Measurements from ENCODE around the gene RRP7A. TPM values are rescaled to one million over a fixed set of nuclear protein-coding genes. Genes with fewer than 3 reads are reported as not detected.
"Not testable (repeated sequence)": the region's sequence is repeated elsewhere in the genome, so short reads cannot be mapped to it uniquely, and the experiment has no call there.

Gene RRP7A
- total and polyA plus RNA-seq, 2 donors (not counting 1 experiment from before 2014, with no cell fraction given) = 18.3 to 98.5 TPM

GRCh38 chr22:42489000-42489399, 30.6 kb downstream of the RRP7A start:
- no peak for ATAC-seq (ENCODE audit: low read depth)
- Mint-ChIP-seq H3K9me3 (ENCODE audit: insufficient read depth) (no peaks in the 10 kb centered on the region), H3K27me3 (peaks cover 14% of the 10 kb centered on the region), H3K4me3 (no peak overlapping the region), H3K27ac (no peak overlapping the region), H3K4me1 (no peaks in the 10 kb centered on the region)
- Histone ChIP-seq H3K79me2 (ENCODE audit: control insufficient read depth, insufficient read depth, low read length) (no peaks in the 10 kb centered on the region), H4K20me1 (ENCODE audit: control insufficient read depth, insufficient read depth, low read length, poor library complexity, severe bottlenecking) (no peaks in the 10 kb centered on the region), H3K36me3 (replicated peaks in 1 of 2; ENCODE audit: control extremely low read depth in 1 of 2, control insufficient read depth in 1 of 2, extremely low read depth in 1 of 2, insufficient read depth in 2 of 2, low read length in 1 of 2) (no peaks in the 10 kb centered on the region), H3K27ac (ENCODE audit: low read length in 2 of 2) (no peak overlapping the region), H3K27me3 (replicated peaks in 1 of 4; ENCODE audit: control extremely low read depth in 1 of 4, control insufficient read depth in 3 of 4, insufficient read depth in 4 of 4, low read length in 3 of 4) (peaks cover 0 to 13% (median 3%) of the 10 kb centered on the region in 4 experiments), H3K9ac (ENCODE audit: low read length) (no peak overlapping the region), H3K4me1 (ENCODE audit: control insufficient read depth in 2 of 2, insufficient read depth in 2 of 2, low read length in 2 of 2) (no peaks in the 10 kb centered on the region), H3K4me3 (ENCODE audit: control extremely low read depth in 1 of 5, extremely low read depth in 1 of 5, insufficient read depth in 1 of 5, low read depth in 2 of 5, low read length in 4 of 5) (no peak overlapping the region), H3K4me2 (replicated peaks; ENCODE audit: low read depth, low read length, poor library complexity, severe bottlenecking) (no peak overlapping the region), H3K9me3 (ENCODE audit: control extremely low read depth in 1 of 3, control insufficient read depth in 2 of 3, insufficient read depth in 1 of 3, low read length in 2 of 3) (peaks cover 0 to 3% (median 0%) of the 10 kb centered on the region in 3 donors), H2AFZ (ENCODE audit: insufficient read depth, low read depth, low read length, poor library complexity, severe bottlenecking) (no peak overlapping the region)
- TF ChIP-seq CTCF (IDR thresholded peaks at IDR 0.05) (no peak), EZH2 (IDR thresholded peaks at IDR 0.05; ENCODE audit: borderline replicate concordance, insufficient read depth, low read depth, low read length, poor library complexity, severe bottlenecking) (no peak)
- CTCF ChIA-PET = no interaction called here
- DNase-seq = no peak
- intact Hi-C loops (cut with micrococcal nuclease) = no loop called here
- WGBS (ENCODE audit: insufficient coverage) = 87% methylated on average over 2 of the region's 10 CpGs
- POLR2A ChIA-PET = no interaction called here

GRCh38 chr22:42484506-42484905, 35.1 kb downstream of the RRP7A start:
- Histone ChIP-seq H3K4me2 (replicated peaks; ENCODE audit: low read depth, low read length, poor library complexity, severe bottlenecking) (no peak overlapping the region), H3K9me3 (ENCODE audit: control extremely low read depth in 1 of 3, control insufficient read depth in 2 of 3, insufficient read depth in 1 of 3, low read length in 2 of 3) (no peaks in the 10 kb centered on the region), H3K4me1 (ENCODE audit: control insufficient read depth in 2 of 2, insufficient read depth in 2 of 2, low read length in 2 of 2) (peaks cover 0 to under 1% of the 10 kb centered on the region in 2 donors), H3K79me2 (ENCODE audit: control insufficient read depth, insufficient read depth, low read length) (no peaks in the 10 kb centered on the region), H4K20me1 (ENCODE audit: control insufficient read depth, insufficient read depth, low read length, poor library complexity, severe bottlenecking) (no peaks in the 10 kb centered on the region), H3K9ac (ENCODE audit: low read length) (no peak overlapping the region), H3K27me3 (replicated peaks in 1 of 4; ENCODE audit: control extremely low read depth in 1 of 4, control insufficient read depth in 3 of 4, insufficient read depth in 4 of 4, low read length in 3 of 4) (peaks cover 0 to 5% (median 3%) of the 10 kb centered on the region in 4 experiments), H3K36me3 (replicated peaks in 1 of 2; ENCODE audit: control extremely low read depth in 1 of 2, control insufficient read depth in 1 of 2, extremely low read depth in 1 of 2, insufficient read depth in 2 of 2, low read length in 1 of 2) (no peaks in the 10 kb centered on the region), H3K4me3 (ENCODE audit: control extremely low read depth in 1 of 5, extremely low read depth in 1 of 5, insufficient read depth in 1 of 5, low read depth in 2 of 5, low read length in 4 of 5) (no peak overlapping the region), H3K27ac (ENCODE audit: low read length in 2 of 2) (no peak overlapping the region), H2AFZ (ENCODE audit: insufficient read depth, low read depth, low read length, poor library complexity, severe bottlenecking) (no peak overlapping the region)
- H3K4me1 Mint-ChIP-seq = peaks cover 2% of the 10 kb centered on the region
- ChIA-PET CTCF (interaction anchor here (1.0 kb wide), 1 partner anchor 11 kb away, joined by 6 read pairs; no protein-coding TSS in a partner anchor), POLR2A (no interaction called here)
- H3K4me3 Mint-ChIP-seq = no peak overlapping the region
- TF ChIP-seq EZH2 (IDR thresholded peaks at IDR 0.05; ENCODE audit: borderline replicate concordance, insufficient read depth, low read depth, low read length, poor library complexity, severe bottlenecking) (no peak), CTCF (IDR thresholded peaks at IDR 0.05) (no peak)
- intact Hi-C loops (cut with micrococcal nuclease) = no loop called here
- H3K27me3 Mint-ChIP-seq = peaks cover 17% of the 10 kb centered on the region
- no peaks in the 10 kb centered on the region for H3K9me3 Mint-ChIP-seq (ENCODE audit: insufficient read depth)
- DNase-seq (no peak), ATAC-seq (ENCODE audit: low read depth) (no peak)
- 92% methylated on average over 6 of the region's 6 CpGs for WGBS (ENCODE audit: insufficient coverage)
- no peak overlapping the region for H3K27ac Mint-ChIP-seq

- H3K27ac ChIP-seq (ENCODE audit: low read length in 2 of 2); H3K4me1 Mint-ChIP-seq; H3K4me3 Mint-ChIP-seq; H3K4me3 ChIP-seq (ENCODE audit: control extremely low read depth in 1 of 5, extremely low read depth in 1 of 5, insufficient read depth in 1 of 5, low read depth in 2 of 5, low read length in 4 of 5); H3K4me1 ChIP-seq (ENCODE audit: control insufficient read depth in 2 of 2, insufficient read depth in 2 of 2, low read length in 2 of 2); DNase-seq; H2AFZ ChIP-seq (ENCODE audit: insufficient read depth, low read depth, low read length, poor library complexity, severe bottlenecking); H3K36me3 ChIP-seq (replicated peaks in 1 of 2; ENCODE audit: control extremely low read depth in 1 of 2, control insufficient read depth in 1 of 2, extremely low read depth in 1 of 2, insufficient read depth in 2 of 2, low read length in 1 of 2); ATAC-seq (ENCODE audit: low read depth); H3K27me3 ChIP-seq (replicated peaks in 1 of 4; ENCODE audit: control extremely low read depth in 1 of 4, control insufficient read depth in 3 of 4, insufficient read depth in 4 of 4, low read length in 3 of 4); H3K9ac ChIP-seq (ENCODE audit: low read length); H3K9me3 ChIP-seq (ENCODE audit: control extremely low read depth in 1 of 3, control insufficient read depth in 2 of 3, insufficient read depth in 1 of 3, low read length in 2 of 3); H3K9me3 Mint-ChIP-seq (ENCODE audit: insufficient read depth); H3K79me2 ChIP-seq (ENCODE audit: control insufficient read depth, insufficient read depth, low read length); H4K20me1 ChIP-seq (ENCODE audit: control insufficient read depth, insufficient read depth, low read length, poor library complexity, severe bottlenecking); CTCF ChIA-PET; H3K4me2 ChIP-seq (replicated peaks; ENCODE audit: low read depth, low read length, poor library complexity, severe bottlenecking); intact Hi-C loops (cut with micrococcal nuclease); H3K27ac Mint-ChIP-seq; POLR2A ChIA-PET: not testable (repeated sequence)
- no CpG with 5 or more reads among the region's 13 CpGs for WGBS (ENCODE audit: insufficient coverage)
- H3K27me3 Mint-ChIP-seq = peaks cover 16% of the 10 kb centered on the region
Observed at GRCh38 chr22:42483610-42484223, 35.9 kb downstream of the RRP7A start.

All from B cell (primary cell).